ENCODE measurements around the gene GIPR. TPM values are rescaled to one million over a fixed set of nuclear protein-coding genes. Genes with fewer than 3 reads are reported as not detected.

Gene GIPR
- total RNA-seq, 4 donors from 2014 or later = 0.45 to 1.5 (median 1.2) TPM

DNA sequence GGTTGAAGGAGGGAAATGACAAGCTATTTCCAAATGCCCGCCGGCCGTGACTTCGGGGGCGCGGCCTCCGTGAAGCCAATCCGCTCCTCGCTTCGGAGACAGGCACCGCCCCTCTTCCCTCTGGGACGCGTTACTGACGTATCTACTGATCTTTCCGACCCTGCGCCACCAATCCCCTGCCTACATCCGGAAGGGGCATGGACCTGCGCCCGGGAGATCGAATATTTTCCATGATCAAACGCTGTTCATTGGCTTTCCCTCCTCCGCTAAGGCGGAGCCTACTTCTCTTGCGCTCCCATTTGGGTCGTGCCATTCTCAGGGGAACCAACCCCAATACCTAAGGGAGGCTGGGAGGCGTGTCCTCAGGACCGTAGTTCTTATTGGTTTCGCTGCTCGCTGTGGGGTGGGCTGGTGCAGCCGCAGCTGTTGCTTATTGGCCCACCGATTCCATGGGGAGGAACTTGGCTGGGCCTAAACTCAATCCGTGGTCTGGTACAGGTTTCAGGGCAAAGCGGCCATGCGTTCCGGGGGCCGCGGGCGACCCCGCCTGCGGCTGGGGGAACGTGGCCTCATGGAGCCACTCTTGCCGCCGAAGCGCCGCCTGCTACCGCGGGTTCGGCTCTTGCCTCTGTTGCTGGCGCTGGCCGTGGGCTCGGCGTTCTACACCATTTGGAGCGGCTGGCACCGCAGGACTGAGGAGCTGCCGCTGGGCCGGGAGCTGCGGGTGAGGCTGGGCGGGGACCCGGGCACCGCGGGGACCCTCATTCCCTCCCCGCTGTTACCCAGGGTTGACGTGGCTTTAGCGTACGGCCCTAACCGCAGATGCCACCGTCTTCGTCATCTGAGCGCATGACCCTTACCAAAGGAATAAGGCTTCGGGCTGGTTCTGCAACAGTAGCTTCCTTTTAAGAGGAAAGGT, 24.4 kb downstream of the GIPR start, which contains the start of gene QPCTL:
Gene QPCTL, plus strand, starts transcription at position 480 of the 919 bp plus-strand sequence. Its CDS starts 38 bp downstream, at position 518.
- peak; percentile 35 to 90 for TF ChIP-seq POLR2A (IDR thresholded peaks at IDR 0.05)
- TF ChIP-seq, protein P1, sequence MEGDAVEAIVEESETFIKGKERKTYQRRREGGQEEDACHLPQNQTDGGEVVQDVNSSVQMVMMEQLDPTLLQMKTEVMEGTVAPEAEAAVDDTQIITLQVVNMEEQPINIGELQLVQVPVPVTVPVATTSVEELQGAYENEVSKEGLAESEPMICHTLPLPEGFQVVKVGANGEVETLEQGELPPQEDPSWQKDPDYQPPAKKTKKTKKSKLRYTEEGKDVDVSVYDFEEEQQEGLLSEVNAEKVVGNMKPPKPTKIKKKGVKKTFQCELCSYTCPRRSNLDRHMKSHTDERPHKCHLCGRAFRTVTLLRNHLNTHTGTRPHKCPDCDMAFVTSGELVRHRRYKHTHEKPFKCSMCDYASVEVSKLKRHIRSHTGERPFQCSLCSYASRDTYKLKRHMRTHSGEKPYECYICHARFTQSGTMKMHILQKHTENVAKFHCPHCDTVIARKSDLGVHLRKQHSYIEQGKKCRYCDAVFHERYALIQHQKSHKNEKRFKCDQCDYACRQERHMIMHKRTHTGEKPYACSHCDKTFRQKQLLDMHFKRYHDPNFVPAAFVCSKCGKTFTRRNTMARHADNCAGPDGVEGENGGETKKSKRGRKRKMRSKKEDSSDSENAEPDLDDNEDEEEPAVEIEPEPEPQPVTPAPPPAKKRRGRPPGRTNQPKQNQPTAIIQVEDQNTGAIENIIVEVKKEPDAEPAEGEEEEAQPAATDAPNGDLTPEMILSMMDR (IDR thresholded peaks at IDR 0.05) = no peak
- H3K9me3 ChIP-seq = no peaks in the 10 kb centered on the region
- intact Hi-C loops (cut with DNase I) = no loop called here
- WGBS, 2 donors = 0 to 1% methylated on average over 26 to 40 of the region's 70 CpGs
- H3K4me3 ChIP-seq (replicated peaks in 1 of 3) = peak within 1 kb of the TSS; percentile 73 to 80 (median 76)
- no peaks in the 10 kb centered on the region for H3K27me3 ChIP-seq
- H3K36me3 ChIP-seq = peaks cover 11% of the 10 kb centered on the region in 2 donors
- peaks cover 6 to 11% of the 10 kb centered on the region in 2 donors for H3K4me1 ChIP-seq
- H3K27ac ChIP-seq = peak within 1 kb of the TSS; percentile 77 to 87 (median 83)
- DNase-seq = peak; percentile 99

DNA sequence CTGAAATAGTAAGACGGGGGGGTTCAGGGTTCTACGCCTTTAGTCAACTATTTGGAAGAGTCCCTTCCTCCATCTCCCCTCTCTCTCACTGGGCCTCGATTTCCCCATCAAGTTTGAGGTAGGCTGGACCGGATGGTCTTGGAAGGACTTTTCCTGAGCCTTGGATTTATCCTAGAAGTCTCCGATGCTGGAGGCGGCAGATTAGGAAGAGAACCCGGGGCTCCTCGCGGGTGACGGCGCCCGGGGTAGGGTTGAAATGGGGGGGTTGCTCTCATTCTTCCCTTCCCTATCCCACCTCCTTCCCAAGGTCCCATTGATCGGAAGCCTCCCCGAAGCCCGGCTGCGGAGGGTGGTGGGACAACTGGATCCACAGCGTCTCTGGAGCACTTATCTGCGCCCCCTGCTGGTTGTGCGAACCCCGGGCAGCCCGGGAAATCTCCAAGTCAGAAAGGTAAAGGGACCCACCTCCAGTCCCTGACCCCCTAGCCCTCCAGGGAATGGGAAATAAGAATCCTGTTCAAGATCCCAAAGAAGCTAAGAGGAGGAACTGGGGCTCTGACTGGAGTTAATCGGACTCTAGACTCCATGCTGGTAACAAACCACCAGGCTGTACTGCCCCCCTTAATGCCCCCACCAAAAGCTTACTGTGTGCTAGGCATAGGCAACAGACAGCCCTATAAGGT, 25.2 kb downstream of the GIPR start:
- Histone ChIP-seq H3K9me3 (no peaks in the 10 kb centered on the region), H3K4me3 (replicated peaks in 1 of 3) (peak overlapping the region; percentile 43 to 76 (median 73)), H3K36me3 (peaks cover 3% of the 10 kb centered on the region in 2 donors), H3K27me3 (no peaks in the 10 kb centered on the region), H3K27ac (peak overlapping the region; percentile 23 to 87 (median 83)), H3K4me1 (peaks cover 6 to 11% of the 10 kb centered on the region in 2 donors)
- intact Hi-C loops (cut with DNase I) = no loop called here
- peak; percentile 79 to 83 for DNase-seq
- 2% methylated on average over 20 to 22 of the region's 22 CpGs for WGBS, 2 donors
- no peak for TF ChIP-seq POLR2A (IDR thresholded peaks at IDR 0.05)
- TF ChIP-seq, protein P1 (IDR thresholded peaks at IDR 0.05) = peak; percentile 59 to 91 (median 70)

DNA sequence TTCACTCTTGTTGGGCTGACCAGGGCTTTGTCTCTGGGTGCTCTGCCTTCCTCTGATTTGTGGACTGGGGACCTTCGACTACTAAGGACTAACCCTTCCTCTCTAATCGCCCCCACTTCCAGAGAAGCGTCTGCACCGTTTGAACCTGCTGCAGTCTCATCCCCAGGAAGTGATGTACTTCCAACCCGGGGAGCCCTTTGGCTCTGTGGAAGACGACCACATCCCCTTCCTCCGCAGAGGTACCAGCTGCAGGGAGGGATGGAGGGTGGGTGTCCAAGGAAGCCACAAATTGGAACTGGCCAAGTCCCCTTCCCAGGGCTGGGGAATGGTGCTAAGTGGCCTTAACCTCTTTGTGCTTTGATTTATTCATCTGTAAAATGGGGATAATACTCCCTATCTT, 33.7 kb downstream of the GIPR start:
- H3K36me3 ChIP-seq = no peaks in the 10 kb centered on the region
- no peaks in the 10 kb centered on the region for H3K27me3 ChIP-seq
- no peak overlapping the region for H3K4me3 ChIP-seq (replicated peaks in 1 of 3)
- intact Hi-C loops (cut with DNase I) = no loop called here
- WGBS, 2 donors = 77 to 82% methylated on average over 7 of the region's 7 CpGs
- no peak overlapping the region for H3K27ac ChIP-seq
- TF ChIP-seq, protein P1 (IDR thresholded peaks at IDR 0.05) = no peak
- no peak for TF ChIP-seq POLR2A (IDR thresholded peaks at IDR 0.05)
- no peak for DNase-seq
- H3K9me3 ChIP-seq = no peaks in the 10 kb centered on the region
- H3K4me1 ChIP-seq = peaks cover 3 to 5% of the 10 kb centered on the region in 2 donors

DNA sequence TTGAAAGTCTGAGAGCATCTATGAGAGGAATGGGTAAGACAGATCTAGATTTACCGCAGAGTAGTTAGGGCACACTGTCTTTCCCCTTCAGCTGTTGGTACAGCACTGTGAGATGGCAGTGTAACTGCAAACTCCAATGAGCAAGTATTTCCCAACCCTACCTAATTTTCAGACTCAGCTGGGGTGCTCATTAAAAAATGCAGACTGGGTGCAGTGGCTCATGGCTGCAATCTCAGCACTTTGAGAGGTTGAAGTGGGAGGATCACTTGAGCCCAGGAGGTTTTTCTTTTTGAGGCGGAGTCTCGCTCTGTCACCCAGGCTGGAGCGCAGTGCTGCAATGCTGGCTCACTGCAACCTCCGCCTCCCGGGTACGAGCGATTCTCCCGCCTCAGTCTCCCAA, 37.1 kb downstream of the GIPR start:
- Histone ChIP-seq H3K36me3 (no peaks in the 10 kb centered on the region), H3K4me3 (replicated peaks in 1 of 3) (no peak overlapping the region), H3K9me3 (no peaks in the 10 kb centered on the region), H3K27ac (peak overlapping the region in 1 of 3 donors; percentile 7), H3K27me3 (no peaks in the 10 kb centered on the region), H3K4me1 (peaks cover 9 to 11% of the 10 kb centered on the region in 2 donors)
- no peak for TF ChIP-seq POLR2A (IDR thresholded peaks at IDR 0.05)
- TF ChIP-seq, protein P1 (IDR thresholded peaks at IDR 0.05) = no peak
- WGBS, 2 donors = 80 to 87% methylated on average over 9 of the region's 9 CpGs
- intact Hi-C loops (cut with DNase I) = no loop called here
- peak; percentile 17 to 32 for DNase-seq

Data from thyroid gland (tissue), 4 donors.